ENCODE results near the gene EPC1.

GRCh38 chr10:32279795-32280194 is 67.2 kb downstream of the EPC1 start:
- TF ChIP-seq POLR2A (IDR thresholded peaks at IDR 0.05; ENCODE audit: low read length) (no peak), GATA1 (IDR thresholded peaks at IDR 0.05; ENCODE audit: low read depth, low read length) (no peak)
